ENCODE measurements around the gene SLC44A4.

SLC44A4 gene

GRCh38 chr6:31878726-31879125, at the start of gene SLC44A4:
Gene SLC44A4 (minus strand): TSS chr6:31878997. CDS start chr6:31878980, 17 bp downstream.
- TF ChIP-seq CTCF (IDR thresholded peaks at IDR 0.05; ENCODE audit: low read length) (no peak), EZH2 (IDR thresholded peaks at IDR 0.05; ENCODE audit: borderline replicate concordance, low read length) (no peak)
- H3K36me3 ChIP-seq (ENCODE audit: insufficient read depth, low read length) = peaks cover 40% of the 10 kb centered on the region
- no peaks in the 10 kb centered on the region for H3K9me3 ChIP-seq (ENCODE audit: low read length)
- H3K27ac ChIP-seq (ENCODE audit: low read depth, low read length, poor library complexity, severe bottlenecking) = no peak within 1 kb of the TSS
- no peaks in the 10 kb centered on the region for H3K79me2 ChIP-seq (ENCODE audit: insufficient read depth, low read length)
- no peaks in the 10 kb centered on the region for H4K20me1 ChIP-seq (ENCODE audit: insufficient read depth, low read length)
- no peak within 1 kb of the TSS for H2AFZ ChIP-seq (ENCODE audit: low read length)
- H3K4me3 ChIP-seq (ENCODE audit: low read depth, low read length, poor library complexity, severe bottlenecking) = no peak within 1 kb of the TSS
- no peak within 1 kb of the TSS for H3K9ac ChIP-seq (ENCODE audit: low read length)
- H3K27me3 ChIP-seq (ENCODE audit: insufficient read depth, low read length) = no peaks in the 10 kb centered on the region
- no peaks in the 10 kb centered on the region for H3K9me2 ChIP-seq (ENCODE audit: low read depth, low read length)
- H3F3A ChIP-seq (ENCODE audit: insufficient read depth, low read length) = no peaks in the 10 kb centered on the region
- H3K4me1 ChIP-seq (ENCODE audit: insufficient read depth, low read length, severe bottlenecking) = no peaks in the 10 kb centered on the region
- no peak within 1 kb of the TSS for H3K4me2 ChIP-seq (ENCODE audit: low read length)

GRCh38 chr6:31928672-31928939, 49.8 kb upstream of the SLC44A4 start:
- H3K9me2 ChIP-seq (ENCODE audit: low read depth, low read length) = no peaks in the 10 kb centered on the region
- H3K79me2 ChIP-seq (ENCODE audit: insufficient read depth, low read length) = no peaks in the 10 kb centered on the region
- H3K9ac ChIP-seq (ENCODE audit: low read length) = no peak overlapping the region
- H3K27me3 ChIP-seq (ENCODE audit: insufficient read depth, low read length) = peaks cover 15% of the 10 kb centered on the region; the same call in 1 of the 2 replicates
- no peaks in the 10 kb centered on the region for H3F3A ChIP-seq (ENCODE audit: insufficient read depth, low read length)
- H3K4me2 ChIP-seq (ENCODE audit: low read length) = no peak overlapping the region
- H2AFZ ChIP-seq (ENCODE audit: low read length) = no peak overlapping the region
- H3K9me3 ChIP-seq (ENCODE audit: low read length) = no peaks in the 10 kb centered on the region; the same call in 1 of the 2 replicates
- no peak overlapping the region for H3K27ac ChIP-seq (ENCODE audit: low read depth, low read length, poor library complexity, severe bottlenecking)
- no peaks in the 10 kb centered on the region; the same call in 1 of the 2 replicates for H3K36me3 ChIP-seq (ENCODE audit: insufficient read depth, low read length)
- H3K4me1 ChIP-seq (ENCODE audit: insufficient read depth, low read length, severe bottlenecking) = no peaks in the 10 kb centered on the region
- TF ChIP-seq CTCF (IDR thresholded peaks at IDR 0.05; ENCODE audit: low read length) (no peak), EZH2 (IDR thresholded peaks at IDR 0.05; ENCODE audit: borderline replicate concordance, low read length) (no peak)
- H3K4me3 ChIP-seq (ENCODE audit: low read depth, low read length, poor library complexity, severe bottlenecking) = no peak overlapping the region
- no peaks in the 10 kb centered on the region for H4K20me1 ChIP-seq (ENCODE audit: insufficient read depth, low read length)

GRCh38 chr6:31927863-31928671, 49.3 kb upstream of the SLC44A4 start:
- Histone ChIP-seq H3K9ac (ENCODE audit: low read length) (no peak overlapping the region), H4K20me1 (ENCODE audit: insufficient read depth, low read length) (no peaks in the 10 kb centered on the region), H3K36me3 (ENCODE audit: insufficient read depth, low read length) (no peaks in the 10 kb centered on the region; the same call in 1 of the 2 replicates), H3K9me3 (ENCODE audit: low read length) (no peaks in the 10 kb centered on the region; the same call in 1 of the 2 replicates), H3K4me3 (ENCODE audit: low read depth, low read length, poor library complexity, severe bottlenecking) (no peak overlapping the region), H3K27ac (ENCODE audit: low read depth, low read length, poor library complexity, severe bottlenecking) (no peak overlapping the region), H2AFZ (ENCODE audit: low read length) (no peak overlapping the region), H3F3A (ENCODE audit: insufficient read depth, low read length) (no peaks in the 10 kb centered on the region), H3K4me2 (ENCODE audit: low read length) (no peak overlapping the region; the same call in 1 of the 2 replicates), H3K27me3 (ENCODE audit: insufficient read depth, low read length) (peaks cover 15% of the 10 kb centered on the region; the same call in 1 of the 2 replicates), H3K4me1 (ENCODE audit: insufficient read depth, low read length, severe bottlenecking) (no peaks in the 10 kb centered on the region), H3K79me2 (ENCODE audit: insufficient read depth, low read length) (no peaks in the 10 kb centered on the region), H3K9me2 (ENCODE audit: low read depth, low read length) (no peaks in the 10 kb centered on the region)
- TF ChIP-seq EZH2 (IDR thresholded peaks at IDR 0.05; ENCODE audit: borderline replicate concordance, low read length) (no peak), CTCF (IDR thresholded peaks at IDR 0.05; ENCODE audit: low read length) (no peak)

All from OCI-LY1 (cell line).